HepG2 (cell line): ENCODE measurements around the gene DNAJB11. TPM values are rescaled to one million over a fixed set of nuclear protein-coding genes. Genes with fewer than 3 reads are reported as not detected.
A peak's percentile ranks its signal among the peaks of the same experiment; 100 is the strongest.

Source experiments
- BRCA1 ChIP-seq: sonication (generic); formaldehyde crosslinking; IDR thresholded peaks from 2 replicates; pipeline ENCODE4 v1.4.0; 2020; ENCODE audit warnings: missing genetic modification reagents
- CEBPB ChIP-seq: IDR thresholded peaks from 2 replicates; pipeline ENCODE4 v1.6.1; 2011; ENCODE audit warnings: low read depth, low read length, improper control_type of control experiment, borderline replicate concordance
- HNF1A ChIP-seq, 2 experiments: sonication (generic) in 1 of 2; formaldehyde crosslinking in 1 of 2; IDR thresholded peaks; 2 replicates each; pipeline versions ENCODE4 v1.4.0 to v1.6.1; 2016 to 2020; ENCODE audit warnings: borderline replicate concordance in 1 of 2, low read depth in 1 of 2, mild to moderate bottlenecking in 1 of 2, missing genetic modification reagents in 1 of 2
- HOXA5 ChIP-seq: sonication (generic); formaldehyde crosslinking; IDR thresholded peaks from 2 replicates; pipeline ENCODE4 v1.4.0; 2020; ENCODE audit warnings: missing genetic modification reagents
- TBL1XR1 ChIP-seq: fragments of 150-350 bp; IDR thresholded peaks from 2 replicates; pipeline ENCODE4 v1.6.1; 2014; ENCODE audit warnings: borderline replicate concordance, low read length; ENCODE audit not compliant: partially characterized antibody
- TBX3 ChIP-seq: fragments of 450-650 bp; IDR thresholded peaks from 2 replicates; pipeline ENCODE4 v1.6.1; 2017; ENCODE audit warnings: antibody characterized with exemption, mild to moderate bottlenecking, inconsistent platforms, borderline replicate concordance
- TCF7 ChIP-seq: sonication (generic); IDR thresholded peaks from 2 replicates; pipeline ENCODE4 v1.6.1; 2016; ENCODE audit warnings: antibody characterized with exemption, low read depth
- TOPORS ChIP-seq: sonication (generic); formaldehyde crosslinking; IDR thresholded peaks from 2 replicates; pipeline ENCODE4 v1.8.0; 2023; ENCODE audit warnings: mild to moderate bottlenecking, missing genetic modification reagents
- ZFP1 ChIP-seq: IDR thresholded peaks from 2 replicates; pipeline ENCODE4 v1.6.1; 2016
- ZNF33B ChIP-seq: sonication (generic); formaldehyde crosslinking; IDR thresholded peaks from 2 replicates; pipeline ENCODE4 v1.5.1; 2020; ENCODE audit warnings: mild to moderate bottlenecking, missing genetic modification reagents
- ZNF644 ChIP-seq: IDR thresholded peaks from 2 replicates; pipeline ENCODE4 v1.6.1; 2016; ENCODE audit warnings: low read depth
- ZNF800 ChIP-seq: sonication (generic); formaldehyde crosslinking; IDR thresholded peaks from 2 replicates; pipeline ENCODE4 v1.4.0; 2020; ENCODE audit warnings: missing genetic modification reagents
- polyA plus RNA-seq, 8 experiments: library from polyadenylated mRNA; depleted of rRNA in 3 of 8; stranded (reverse) in 7 of 8; unstranded in 1 of 8; fragments of >200 nt; fragmentation: Illumina TruSeq in 4 of 8; extraction: Trizol in 4 of 8; gene quantifications; 2 replicates each; pipeline versions ENCODE4 v1.2.1 to v1.2.3, GENCODE V29; 2011 to 2016; ENCODE audit warnings: low read depth in 4 of 8, missing spikeins in 1 of 8, mixed read lengths in 1 of 8; ENCODE audit not compliant: insufficient read depth in 1 of 8
- total RNA-seq, 5 experiments: library from RNA; depleted of rRNA; stranded (reverse); fragments of >200 nt; fragmentation: Illumina TruSeq; extraction: Trizol; gene quantifications; 2 replicates each; pipeline ENCODE4 v1.2.3, GENCODE V29; 2016; ENCODE audit warnings: low read depth in 1 of 5
- TF ChIP-seq, protein P1 (sequence below): IDR thresholded peaks from 2 replicates; pipeline ENCODE4 v1.6.1; 2016; ENCODE audit warnings: low read depth, missing genetic modification reagents, missing compliant biosample characterization
- TF ChIP-seq, protein P2 (sequence below): sonication (generic); formaldehyde crosslinking; IDR thresholded peaks from 2 replicates; pipeline ENCODE4 v1.4.0; 2020; ENCODE audit warnings: missing genetic modification reagents
- TF ChIP-seq, protein P3 (sequence below): sonication (generic); formaldehyde crosslinking; IDR thresholded peaks from 2 replicates; pipeline ENCODE4 v1.5.0; 2020; ENCODE audit warnings: missing genetic modification reagents

DNAJB11 gene
- total and polyA plus RNA-seq, 2 of the 13 experiments (the other 11 are each of a cell fraction or from before 2014, with no cell fraction given): 41.0 to 132 TPM

- TF ChIP-seq, protein P1, sequence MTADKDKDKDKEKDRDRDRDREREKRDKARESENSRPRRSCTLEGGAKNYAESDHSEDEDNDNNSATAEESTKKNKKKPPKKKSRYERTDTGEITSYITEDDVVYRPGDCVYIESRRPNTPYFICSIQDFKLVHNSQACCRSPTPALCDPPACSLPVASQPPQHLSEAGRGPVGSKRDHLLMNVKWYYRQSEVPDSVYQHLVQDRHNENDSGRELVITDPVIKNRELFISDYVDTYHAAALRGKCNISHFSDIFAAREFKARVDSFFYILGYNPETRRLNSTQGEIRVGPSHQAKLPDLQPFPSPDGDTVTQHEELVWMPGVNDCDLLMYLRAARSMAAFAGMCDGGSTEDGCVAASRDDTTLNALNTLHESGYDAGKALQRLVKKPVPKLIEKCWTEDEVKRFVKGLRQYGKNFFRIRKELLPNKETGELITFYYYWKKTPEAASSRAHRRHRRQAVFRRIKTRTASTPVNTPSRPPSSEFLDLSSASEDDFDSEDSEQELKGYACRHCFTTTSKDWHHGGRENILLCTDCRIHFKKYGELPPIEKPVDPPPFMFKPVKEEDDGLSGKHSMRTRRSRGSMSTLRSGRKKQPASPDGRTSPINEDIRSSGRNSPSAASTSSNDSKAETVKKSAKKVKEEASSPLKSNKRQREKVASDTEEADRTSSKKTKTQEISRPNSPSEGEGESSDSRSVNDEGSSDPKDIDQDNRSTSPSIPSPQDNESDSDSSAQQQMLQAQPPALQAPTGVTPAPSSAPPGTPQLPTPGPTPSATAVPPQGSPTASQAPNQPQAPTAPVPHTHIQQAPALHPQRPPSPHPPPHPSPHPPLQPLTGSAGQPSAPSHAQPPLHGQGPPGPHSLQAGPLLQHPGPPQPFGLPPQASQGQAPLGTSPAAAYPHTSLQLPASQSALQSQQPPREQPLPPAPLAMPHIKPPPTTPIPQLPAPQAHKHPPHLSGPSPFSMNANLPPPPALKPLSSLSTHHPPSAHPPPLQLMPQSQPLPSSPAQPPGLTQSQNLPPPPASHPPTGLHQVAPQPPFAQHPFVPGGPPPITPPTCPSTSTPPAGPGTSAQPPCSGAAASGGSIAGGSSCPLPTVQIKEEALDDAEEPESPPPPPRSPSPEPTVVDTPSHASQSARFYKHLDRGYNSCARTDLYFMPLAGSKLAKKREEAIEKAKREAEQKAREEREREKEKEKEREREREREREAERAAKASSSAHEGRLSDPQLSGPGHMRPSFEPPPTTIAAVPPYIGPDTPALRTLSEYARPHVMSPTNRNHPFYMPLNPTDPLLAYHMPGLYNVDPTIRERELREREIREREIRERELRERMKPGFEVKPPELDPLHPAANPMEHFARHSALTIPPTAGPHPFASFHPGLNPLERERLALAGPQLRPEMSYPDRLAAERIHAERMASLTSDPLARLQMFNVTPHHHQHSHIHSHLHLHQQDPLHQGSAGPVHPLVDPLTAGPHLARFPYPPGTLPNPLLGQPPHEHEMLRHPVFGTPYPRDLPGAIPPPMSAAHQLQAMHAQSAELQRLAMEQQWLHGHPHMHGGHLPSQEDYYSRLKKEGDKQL: peak; percentile 95
- TF ChIP-seq TBL1XR1 (peak; percentile 93), TOPORS (CRISPR knock-in tag) (peak; percentile 58; the same call in 1 of the 2 replicates), TBX3 (peak; percentile 88), CEBPB (peak; percentile 4; the same call in 1 of the 2 replicates), ZNF644 (0 out of 2 replicates have a peak, but pooled peaks have one; percentile 14), ZFP1 (CRISPR knock-in tag) (0 out of 2 replicates have a peak, but pooled peaks have one; percentile 66), TCF7 (peak; percentile 36; the same call in 1 of the 2 replicates), ZNF800 (CRISPR knock-in tag) (peak; percentile 58; the same call in 1 of the 2 replicates), HNF1A (IDR thresholded peaks at IDR 0.05; ENCODE audit: low read depth) (peak; percentile 95), HNF1A (CRISPR knock-in tag; IDR thresholded peaks at IDR 0.05; ENCODE audit: borderline replicate concordance) (peak; percentile 94), BRCA1 (CRISPR knock-in tag) (peak; percentile 83; the same call in 1 of the 2 replicates), ZNF33B (CRISPR knock-in tag) (peak; percentile 87; the same call in 1 of the 2 replicates), HOXA5 (CRISPR knock-in tag) (peak; percentile 80; the same call in 1 of the 2 replicates)
- TF ChIP-seq, protein P2, sequence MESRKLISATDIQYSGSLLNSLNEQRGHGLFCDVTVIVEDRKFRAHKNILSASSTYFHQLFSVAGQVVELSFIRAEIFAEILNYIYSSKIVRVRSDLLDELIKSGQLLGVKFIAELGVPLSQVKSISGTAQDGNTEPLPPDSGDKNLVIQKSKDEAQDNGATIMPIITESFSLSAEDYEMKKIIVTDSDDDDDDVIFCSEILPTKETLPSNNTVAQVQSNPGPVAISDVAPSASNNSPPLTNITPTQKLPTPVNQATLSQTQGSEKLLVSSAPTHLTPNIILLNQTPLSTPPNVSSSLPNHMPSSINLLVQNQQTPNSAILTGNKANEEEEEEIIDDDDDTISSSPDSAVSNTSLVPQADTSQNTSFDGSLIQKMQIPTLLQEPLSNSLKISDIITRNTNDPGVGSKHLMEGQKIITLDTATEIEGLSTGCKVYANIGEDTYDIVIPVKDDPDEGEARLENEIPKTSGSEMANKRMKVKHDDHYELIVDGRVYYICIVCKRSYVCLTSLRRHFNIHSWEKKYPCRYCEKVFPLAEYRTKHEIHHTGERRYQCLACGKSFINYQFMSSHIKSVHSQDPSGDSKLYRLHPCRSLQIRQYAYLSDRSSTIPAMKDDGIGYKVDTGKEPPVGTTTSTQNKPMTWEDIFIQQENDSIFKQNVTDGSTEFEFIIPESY (CRISPR knock-in tag): peak; percentile 63; the same call in 1 of the 2 replicates
- TF ChIP-seq, protein P3, sequence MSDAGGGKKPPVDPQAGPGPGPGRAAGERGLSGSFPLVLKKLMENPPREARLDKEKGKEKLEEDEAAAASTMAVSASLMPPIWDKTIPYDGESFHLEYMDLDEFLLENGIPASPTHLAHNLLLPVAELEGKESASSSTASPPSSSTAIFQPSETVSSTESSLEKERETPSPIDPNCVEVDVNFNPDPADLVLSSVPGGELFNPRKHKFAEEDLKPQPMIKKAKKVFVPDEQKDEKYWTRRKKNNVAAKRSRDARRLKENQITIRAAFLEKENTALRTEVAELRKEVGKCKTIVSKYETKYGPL (CRISPR knock-in tag): peak; percentile 87; the same call in 1 of the 2 replicates
Observed at GRCh38 chr3:186634207-186634606, 63.7 kb downstream of the DNAJB11 start (continued).
